ENCODE measurements around the gene TLX2.

The TLX2 gene

DNA sequence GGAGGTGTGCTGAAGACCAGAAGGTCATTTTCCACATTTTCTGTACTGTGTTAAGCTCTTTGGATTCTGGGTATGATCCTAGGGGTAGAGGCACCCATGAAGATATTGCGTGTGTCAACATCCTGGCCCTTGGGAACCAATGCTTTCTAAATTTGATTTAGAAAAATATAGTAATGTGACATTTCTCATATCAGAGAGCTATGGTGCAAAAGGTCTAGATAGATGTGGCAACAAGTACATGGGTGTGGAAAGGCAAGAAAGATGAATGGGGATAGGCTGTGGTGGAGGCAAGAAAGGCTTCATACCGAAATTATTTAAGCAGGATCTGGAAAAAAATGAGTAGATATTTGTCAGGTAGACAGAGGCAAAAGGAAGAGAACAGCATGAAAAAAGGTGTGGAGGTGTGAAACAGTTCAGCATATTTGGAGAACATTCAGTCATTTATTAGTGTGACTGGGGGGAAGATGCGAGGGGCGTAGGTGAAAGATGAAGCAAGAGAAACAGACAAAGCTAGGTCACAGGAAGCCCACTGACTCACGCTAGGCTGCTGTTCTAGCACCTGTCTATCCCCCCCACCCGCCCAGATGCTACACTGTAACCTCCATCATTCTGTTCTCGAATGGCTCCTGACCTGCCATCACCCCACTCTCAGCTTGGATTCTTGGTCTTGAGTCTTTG lies 52.0 kb downstream of the TLX2 start:
- H2AFZ ChIP-seq (ENCODE audit: low read length): no peak overlapping the region
- TF ChIP-seq EZH2 (IDR thresholded peaks at IDR 0.05; ENCODE audit: borderline replicate concordance, low read length): no peak
- TF ChIP-seq, protein P1, sequence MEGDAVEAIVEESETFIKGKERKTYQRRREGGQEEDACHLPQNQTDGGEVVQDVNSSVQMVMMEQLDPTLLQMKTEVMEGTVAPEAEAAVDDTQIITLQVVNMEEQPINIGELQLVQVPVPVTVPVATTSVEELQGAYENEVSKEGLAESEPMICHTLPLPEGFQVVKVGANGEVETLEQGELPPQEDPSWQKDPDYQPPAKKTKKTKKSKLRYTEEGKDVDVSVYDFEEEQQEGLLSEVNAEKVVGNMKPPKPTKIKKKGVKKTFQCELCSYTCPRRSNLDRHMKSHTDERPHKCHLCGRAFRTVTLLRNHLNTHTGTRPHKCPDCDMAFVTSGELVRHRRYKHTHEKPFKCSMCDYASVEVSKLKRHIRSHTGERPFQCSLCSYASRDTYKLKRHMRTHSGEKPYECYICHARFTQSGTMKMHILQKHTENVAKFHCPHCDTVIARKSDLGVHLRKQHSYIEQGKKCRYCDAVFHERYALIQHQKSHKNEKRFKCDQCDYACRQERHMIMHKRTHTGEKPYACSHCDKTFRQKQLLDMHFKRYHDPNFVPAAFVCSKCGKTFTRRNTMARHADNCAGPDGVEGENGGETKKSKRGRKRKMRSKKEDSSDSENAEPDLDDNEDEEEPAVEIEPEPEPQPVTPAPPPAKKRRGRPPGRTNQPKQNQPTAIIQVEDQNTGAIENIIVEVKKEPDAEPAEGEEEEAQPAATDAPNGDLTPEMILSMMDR (IDR thresholded peaks at IDR 0.05; ENCODE audit: low read length): no peak

DNA sequence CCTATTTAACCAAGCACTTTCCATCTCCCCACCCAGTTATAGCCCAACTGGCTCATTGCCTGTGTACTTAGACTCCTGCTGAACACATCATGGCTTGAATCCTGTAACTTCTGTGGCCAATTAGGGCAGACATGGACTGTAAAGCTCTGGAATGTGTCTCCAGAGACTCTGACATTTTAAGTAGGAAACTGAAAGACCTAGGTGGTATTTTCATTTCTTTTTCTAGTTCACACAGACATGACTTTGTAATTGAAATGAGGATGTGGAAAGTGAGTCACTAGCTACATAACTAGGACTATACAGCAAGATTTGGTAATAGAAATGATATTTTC lies 52.5 kb downstream of the TLX2 start:
- Histone ChIP-seq H3F3A (ENCODE audit: insufficient read depth, low read length) (no peaks in the 10 kb centered on the region), H3K9me3 (ENCODE audit: low read length) (no peaks in the 10 kb centered on the region), H4K20me1 (ENCODE audit: insufficient read depth, low read length) (no peaks in the 10 kb centered on the region), H3K79me2 (ENCODE audit: insufficient read depth, low read length) (no peaks in the 10 kb centered on the region), H3K27me3 (ENCODE audit: insufficient read depth, low read length) (no peaks in the 10 kb centered on the region), H2AFZ (ENCODE audit: low read length) (no peak overlapping the region), H3K27ac (ENCODE audit: low read depth, low read length, poor library complexity, severe bottlenecking) (no peak overlapping the region), H3K9me2 (ENCODE audit: low read depth, low read length) (no peaks in the 10 kb centered on the region), H3K4me2 (ENCODE audit: low read length) (no peak overlapping the region), H3K4me3 (ENCODE audit: low read depth, low read length, poor library complexity, severe bottlenecking) (no peak overlapping the region), H3K9ac (ENCODE audit: low read length) (no peak overlapping the region), H3K36me3 (ENCODE audit: insufficient read depth, low read length) (no peaks in the 10 kb centered on the region), H3K4me1 (ENCODE audit: insufficient read depth, low read length, severe bottlenecking) (peaks cover 10% of the 10 kb centered on the region)
- TF ChIP-seq EZH2 (IDR thresholded peaks at IDR 0.05; ENCODE audit: borderline replicate concordance, low read length): no peak
- TF ChIP-seq, protein P1 (IDR thresholded peaks at IDR 0.05; ENCODE audit: low read length): no peak

More for the DNA sequence above, 52.0 kb downstream of the TLX2 start:
- Histone ChIP-seq H3K36me3 (ENCODE audit: insufficient read depth, low read length) (no peaks in the 10 kb centered on the region), H4K20me1 (ENCODE audit: insufficient read depth, low read length) (no peaks in the 10 kb centered on the region), H3K9me3 (ENCODE audit: low read length) (no peaks in the 10 kb centered on the region), H3K4me1 (ENCODE audit: insufficient read depth, low read length, severe bottlenecking) (peaks cover 5% of the 10 kb centered on the region), H3K4me2 (ENCODE audit: low read length) (no peak overlapping the region), H3K27me3 (ENCODE audit: insufficient read depth, low read length) (no peaks in the 10 kb centered on the region), H3K27ac (ENCODE audit: low read depth, low read length, poor library complexity, severe bottlenecking) (no peak overlapping the region), H3K9me2 (ENCODE audit: low read depth, low read length) (no peaks in the 10 kb centered on the region), H3K79me2 (ENCODE audit: insufficient read depth, low read length) (no peaks in the 10 kb centered on the region), H3K4me3 (ENCODE audit: low read depth, low read length, poor library complexity, severe bottlenecking) (no peak overlapping the region), H3F3A (ENCODE audit: insufficient read depth, low read length) (no peaks in the 10 kb centered on the region), H3K9ac (ENCODE audit: low read length) (no peak overlapping the region)
